H9 (cell line): ENCODE data around the gene MCCC1. TPM values are rescaled to one million over a fixed set of nuclear protein-coding genes. Genes with fewer than 3 reads are reported as not detected.
A peak's percentile ranks its signal among the peaks of the same experiment; 100 is the strongest.

Source experiments
- DNase-seq: peaks from one replicate; pipeline ENCODE4 v3.0.0-alpha.2; 2017
- H2AFZ ChIP-seq: one replicate; pipeline ENCODE4 v1.6.1; 2013; ENCODE audit warnings: mild to moderate bottlenecking, low read length, control low read depth, moderate library complexity
- H2AK5ac ChIP-seq: 2 replicates; pipeline ENCODE4 v1.6.1; 2013; ENCODE audit warnings: low read length, control low read depth, mixed read lengths; ENCODE audit not compliant: insufficient read length
- H2BK120ac ChIP-seq: one replicate; pipeline ENCODE4 v1.6.1; 2013; ENCODE audit warnings: low read depth, mild to moderate bottlenecking, low read length, control low read depth, inconsistent platforms; ENCODE audit not compliant: poor library complexity, severe bottlenecking
- H2BK12ac ChIP-seq: 2 replicates; pipeline ENCODE4 v1.6.1; 2013; ENCODE audit warnings: low read length, control low read depth, mixed read lengths, low read depth; ENCODE audit not compliant: insufficient read length
- H2BK15ac ChIP-seq: 2 replicates; pipeline ENCODE4 v1.6.1; 2013; ENCODE audit warnings: low read depth, low read length, control low read depth
- H2BK20ac ChIP-seq: one replicate; pipeline ENCODE4 v1.6.1; 2013; ENCODE audit warnings: low read depth, mild to moderate bottlenecking, low read length, control low read depth, inconsistent platforms; ENCODE audit not compliant: poor library complexity, severe bottlenecking
- H2BK5ac ChIP-seq: 2 replicates; pipeline ENCODE4 v1.6.1; 2013; ENCODE audit warnings: low read length, control low read depth, mixed read lengths; ENCODE audit not compliant: insufficient read length
- H3K14ac ChIP-seq: 2 replicates; pipeline ENCODE4 v1.6.1; 2013; ENCODE audit warnings: low read length, control low read depth; ENCODE audit not compliant: insufficient read depth
- H3K18ac ChIP-seq: 2 replicates; pipeline ENCODE4 v1.6.1; 2013; ENCODE audit warnings: low read depth, mild to moderate bottlenecking, mixed read lengths, low read length, control low read depth; ENCODE audit not compliant: insufficient read length
- H3K23ac ChIP-seq: 2 replicates; pipeline ENCODE4 v1.6.1; 2013; ENCODE audit warnings: low read length, control low read depth, mixed read lengths, low read depth; ENCODE audit not compliant: insufficient read length
- H3K23me2 ChIP-seq: 2 replicates; pipeline ENCODE4 v1.6.1; 2013; ENCODE audit warnings: low read depth, mild to moderate bottlenecking, mixed read lengths, low read length, control low read depth; ENCODE audit not compliant: insufficient read length, poor library complexity, severe bottlenecking
- H3K27ac ChIP-seq: 2 replicates; pipeline ENCODE4 v1.5.1; 2013; ENCODE audit warnings: low read length, control low read depth, mixed read lengths, low read depth; ENCODE audit not compliant: insufficient read length
- H3K27me3 ChIP-seq: 2 replicates; pipeline ENCODE4 v1.6.1; 2013; ENCODE audit warnings: low read length, control low read depth, inconsistent platforms; ENCODE audit not compliant: insufficient read depth
- H3K4ac ChIP-seq: 2 replicates; pipeline ENCODE4 v1.6.1; 2013; ENCODE audit warnings: low read depth, mild to moderate bottlenecking, control low read depth, inconsistent platforms, low read length, moderate library complexity
- H3K4me1 ChIP-seq: 2 replicates; pipeline ENCODE4 v1.6.1; 2013; ENCODE audit warnings: low read length, control low read depth, inconsistent platforms; ENCODE audit not compliant: insufficient read depth
- H3K4me2 ChIP-seq: 2 replicates; pipeline ENCODE4 v1.6.1; 2013; ENCODE audit warnings: low read length, control low read depth, mixed read lengths; ENCODE audit not compliant: insufficient read length, insufficient read depth
- H3K56ac ChIP-seq: 2 replicates; pipeline ENCODE4 v1.6.1; 2013; ENCODE audit warnings: low read depth, mild to moderate bottlenecking, mixed read lengths, low read length, control low read depth; ENCODE audit not compliant: insufficient read length
- H3K79me1 ChIP-seq: 2 replicates; pipeline ENCODE4 v1.6.1; 2013; ENCODE audit warnings: low read depth, mild to moderate bottlenecking, moderate library complexity, low read length, control low read depth, inconsistent platforms; ENCODE audit not compliant: insufficient read depth, poor library complexity, severe bottlenecking
- H3K79me2 ChIP-seq: 2 replicates; pipeline ENCODE4 v1.6.1; 2013; ENCODE audit warnings: low read length, control low read depth, inconsistent platforms; ENCODE audit not compliant: insufficient read depth
- H3K9ac ChIP-seq: 2 replicates; pipeline ENCODE4 v1.6.1; 2013; ENCODE audit warnings: low read length, control low read depth, mixed read lengths; ENCODE audit not compliant: insufficient read length; ENCODE audit errors: extremely low read depth
- H3K9me3 ChIP-seq: one replicate; pipeline ENCODE4 v1.6.1; 2013; ENCODE audit warnings: low read depth, low read length, inconsistent platforms; ENCODE audit not compliant: control insufficient read depth
- H3T11ph ChIP-seq: one replicate; pipeline ENCODE4 v1.6.1; 2013; ENCODE audit warnings: mild to moderate bottlenecking, low read length, control low read depth, inconsistent platforms
- H4K20me1 ChIP-seq: one replicate; pipeline ENCODE4 v1.6.1; 2013; ENCODE audit not compliant: control insufficient read depth, insufficient read length, insufficient read depth
- H4K5ac ChIP-seq: 2 replicates; pipeline ENCODE4 v1.6.1; 2013; ENCODE audit warnings: low read depth, mild to moderate bottlenecking, mixed read lengths, low read length, control low read depth; ENCODE audit not compliant: insufficient read length
- H4K8ac ChIP-seq: replicated peaks from 2 replicates; pipeline ENCODE4 v1.6.1; 2013; ENCODE audit warnings: low read length, control low read depth, mixed read lengths, low read depth; ENCODE audit not compliant: insufficient read length
- H4K91ac ChIP-seq: 2 replicates; pipeline ENCODE4 v1.6.1; 2013; ENCODE audit warnings: low read depth, mild to moderate bottlenecking, moderate library complexity, mixed read lengths, low read length, control low read depth; ENCODE audit not compliant: insufficient read length
- H3K27ac Mint-ChIP-seq, 3 experiments: 2 replicates in 2 of 3; 3 replicates in 1 of 3; pipeline ENCODE4 v1.8.0; 2020 to 2021; ENCODE audit warnings: mixed read lengths in 3 of 3, mild to moderate bottlenecking in 1 of 3, moderate library complexity in 1 of 3
- H3K27me3 Mint-ChIP-seq: 2 replicates; pipeline ENCODE4 v1.8.0; 2021; ENCODE audit warnings: low read depth, mild to moderate bottlenecking, moderate library complexity, mixed read lengths
- H3K36me3 Mint-ChIP-seq, 3 experiments: 2 replicates in 2 of 3; 3 replicates in 1 of 3; pipeline ENCODE4 v1.8.0; 2020 to 2021; ENCODE audit warnings: low read depth in 3 of 3, mixed read lengths in 3 of 3; ENCODE audit not compliant: insufficient read depth in 1 of 3
- H3K4me1 Mint-ChIP-seq, 2 experiments: 2 replicates each; pipeline ENCODE4 v1.8.0; 2020; ENCODE audit warnings: mixed read lengths in 2 of 2
- H3K4me3 Mint-ChIP-seq, 2 experiments: 2 replicates in 1 of 2; 3 replicates in 1 of 2; pipeline ENCODE4 v1.8.0; 2020 to 2021; ENCODE audit warnings: mild to moderate bottlenecking in 2 of 2, mixed read lengths in 2 of 2, moderate library complexity in 1 of 2
- H3K9me3 Mint-ChIP-seq, 2 experiments: 2 replicates in 1 of 2; 3 replicates in 1 of 2; pipeline ENCODE4 v1.8.0; 2020; ENCODE audit warnings: mild to moderate bottlenecking in 2 of 2, mixed read lengths in 2 of 2, moderate library complexity in 1 of 2
- CTCF ChIP-seq: fragments of 200-600 bp; sonication (generic); conservative IDR thresholded peaks from 3 replicates; pipeline ENCODE4 v1.8.0; 2021; ENCODE audit warnings: antibody characterized with exemption, mild to moderate bottlenecking
- WGBS: extraction: QIAGEN DNeasy Blood & Tissue Kit; methylation state at CpG from one replicate; pipeline ENCODE4 v1.1.7; 2013; ENCODE audit warnings: missing lambda C conversion rate, low lambda C conversion rate, mixed read lengths; ENCODE audit not compliant: insufficient read length; ENCODE audit errors: extremely low coverage; 5-methylcytosine and 5-hydroxymethylcytosine counted together
- total RNA-seq: library from RNA; stranded (reverse); gene quantifications from 2 replicates; pipeline ENCODE4 v1.2.1, GENCODE V29; 2021

The MCCC1 gene
- total RNA-seq, 1 experiment from 2014 or later: 18.3 TPM

- Histone ChIP-seq H2AFZ (no peak overlapping the region), H4K5ac (no peak overlapping the region), H2BK12ac (no peak overlapping the region), H3K79me2 (no peaks in the 10 kb centered on the region), H3K27me3 (no peaks in the 10 kb centered on the region), H3K4me2 (no peak overlapping the region), H3K27ac (no peak overlapping the region), H3K9ac (no peak overlapping the region), H3K23ac (no peak overlapping the region), H2BK15ac (no peak overlapping the region), H3K14ac (no peak overlapping the region), H2BK20ac (no peak overlapping the region), H3K4me1 (no peaks in the 10 kb centered on the region), H4K91ac (no peak overlapping the region), H3K9me3 (no peaks in the 10 kb centered on the region), H3K23me2 (no peaks in the 10 kb centered on the region), H3K18ac (no peak overlapping the region), H3K56ac (no peak overlapping the region), H2BK120ac (no peak overlapping the region), H4K8ac (no peak overlapping the region), H3T11ph (no peak overlapping the region), H3K4ac (no peak overlapping the region), H3K79me1 (no peaks in the 10 kb centered on the region), H2BK5ac (no peak overlapping the region), H2AK5ac (no peak overlapping the region), H4K20me1 (no peaks in the 10 kb centered on the region)
- TF ChIP-seq CTCF: no peak
- Mint-ChIP-seq H3K36me3 (peaks cover 18 to 54% (median 38%) of the 10 kb centered on the region in 3 experiments), H3K9me3 (no peaks in the 10 kb centered on the region), H3K27ac (peak overlapping the region in 2 of 3 experiments; percentile 51 to 68; a peak in 4 of 7 replicates), H3K4me3 (no peak overlapping the region), H3K27me3 (no peaks in the 10 kb centered on the region), H3K4me1 (no peaks in the 10 kb centered on the region)
- no CpG with 5 or more reads among the region's 2 CpGs for WGBS
- DNase-seq: no peak
Measured at GRCh38 chr3:183038221-183038620, 61.1 kb downstream of the MCCC1 start.
